LNCAP (cell line): ENCODE results near the gene PSMB11.

Experiments
- TF ChIP-seq, protein P1 (sequence below): fragments of 450-650 bp; IDR thresholded peaks from 2 replicates; pipeline ENCODE4 v1.5.1; 2017; ENCODE audit warnings: mild to moderate bottlenecking

Gene PSMB11

DNA sequence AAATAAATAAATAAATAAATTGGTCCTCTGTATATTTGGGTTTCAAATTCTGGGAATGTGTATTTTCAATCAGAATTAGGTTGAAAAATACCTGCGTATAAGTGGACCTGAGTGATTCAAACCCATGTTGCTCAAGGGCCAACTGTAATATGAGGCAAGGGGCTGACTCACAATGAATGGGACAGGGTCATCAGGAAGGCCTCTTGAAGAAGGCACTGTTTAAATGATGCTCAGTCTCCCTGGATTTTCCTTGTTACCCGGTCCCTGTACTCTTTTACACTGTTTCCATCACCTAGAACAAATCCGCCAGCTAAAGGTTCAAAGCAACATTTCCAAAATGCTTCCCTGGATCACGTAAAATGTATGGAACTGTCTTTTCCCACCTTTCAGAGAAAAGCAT is 11.1 kb upstream of the PSMB11 start:
- TF ChIP-seq, protein P1, sequence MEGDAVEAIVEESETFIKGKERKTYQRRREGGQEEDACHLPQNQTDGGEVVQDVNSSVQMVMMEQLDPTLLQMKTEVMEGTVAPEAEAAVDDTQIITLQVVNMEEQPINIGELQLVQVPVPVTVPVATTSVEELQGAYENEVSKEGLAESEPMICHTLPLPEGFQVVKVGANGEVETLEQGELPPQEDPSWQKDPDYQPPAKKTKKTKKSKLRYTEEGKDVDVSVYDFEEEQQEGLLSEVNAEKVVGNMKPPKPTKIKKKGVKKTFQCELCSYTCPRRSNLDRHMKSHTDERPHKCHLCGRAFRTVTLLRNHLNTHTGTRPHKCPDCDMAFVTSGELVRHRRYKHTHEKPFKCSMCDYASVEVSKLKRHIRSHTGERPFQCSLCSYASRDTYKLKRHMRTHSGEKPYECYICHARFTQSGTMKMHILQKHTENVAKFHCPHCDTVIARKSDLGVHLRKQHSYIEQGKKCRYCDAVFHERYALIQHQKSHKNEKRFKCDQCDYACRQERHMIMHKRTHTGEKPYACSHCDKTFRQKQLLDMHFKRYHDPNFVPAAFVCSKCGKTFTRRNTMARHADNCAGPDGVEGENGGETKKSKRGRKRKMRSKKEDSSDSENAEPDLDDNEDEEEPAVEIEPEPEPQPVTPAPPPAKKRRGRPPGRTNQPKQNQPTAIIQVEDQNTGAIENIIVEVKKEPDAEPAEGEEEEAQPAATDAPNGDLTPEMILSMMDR: no peak

DNA sequence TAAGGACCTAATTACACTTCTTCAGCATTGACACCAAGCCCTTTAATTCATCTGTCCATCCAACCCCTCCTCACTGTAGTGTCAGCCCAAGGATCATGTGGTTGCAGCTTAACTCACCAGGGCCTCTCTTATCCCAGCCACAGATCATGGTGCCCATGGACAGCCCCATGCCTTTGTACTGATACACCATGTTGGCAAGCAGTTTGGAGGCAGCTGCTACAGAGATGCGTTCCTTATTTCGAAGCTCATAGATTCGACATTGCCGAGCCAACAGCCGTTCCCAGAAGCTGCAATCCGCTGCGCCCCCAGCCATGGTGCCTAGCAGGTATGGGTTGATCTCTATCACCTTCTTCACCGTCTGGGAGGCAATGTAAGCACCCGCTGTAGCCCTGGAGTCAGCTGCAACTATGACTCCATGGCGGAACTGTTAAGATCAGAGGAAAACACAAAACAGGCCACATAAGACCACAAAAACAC is 8.7 kb upstream of the PSMB11 start:
- TF ChIP-seq, protein P1: no peak

DNA sequence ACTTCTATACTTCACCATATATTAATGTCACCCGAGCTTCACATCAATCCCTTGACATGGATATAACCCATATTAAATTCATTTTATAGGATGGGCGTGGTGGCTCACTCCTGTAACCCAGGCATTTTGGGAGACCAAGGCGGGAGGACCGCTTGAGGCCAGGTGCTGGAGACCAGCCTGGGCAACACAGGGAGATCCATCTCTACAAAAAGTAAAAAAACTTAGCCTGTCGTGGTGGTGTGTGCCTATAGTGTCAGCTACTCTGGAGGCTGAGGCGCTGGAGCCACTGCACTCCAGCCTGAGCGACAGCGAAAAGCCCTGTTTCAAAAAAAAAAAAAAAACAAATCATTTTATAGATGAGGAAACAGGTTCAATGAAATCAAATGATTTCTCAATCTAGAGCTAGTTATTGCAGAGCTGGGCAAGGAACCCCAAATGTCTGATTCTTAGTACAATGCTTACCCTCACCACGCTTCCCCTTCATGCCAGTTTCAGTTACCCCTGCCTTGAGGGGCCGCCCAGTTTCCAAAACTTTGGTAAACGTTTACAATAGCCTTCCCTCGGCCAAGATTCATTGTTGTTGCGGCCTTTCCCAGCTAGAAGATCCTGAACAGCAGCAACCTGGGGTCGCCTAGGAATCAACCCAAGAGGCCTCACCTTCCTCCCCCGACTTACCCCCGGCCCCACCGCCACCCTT is 8.1 kb upstream of the PSMB11 start:
- TF ChIP-seq, protein P1: no peak

DNA sequence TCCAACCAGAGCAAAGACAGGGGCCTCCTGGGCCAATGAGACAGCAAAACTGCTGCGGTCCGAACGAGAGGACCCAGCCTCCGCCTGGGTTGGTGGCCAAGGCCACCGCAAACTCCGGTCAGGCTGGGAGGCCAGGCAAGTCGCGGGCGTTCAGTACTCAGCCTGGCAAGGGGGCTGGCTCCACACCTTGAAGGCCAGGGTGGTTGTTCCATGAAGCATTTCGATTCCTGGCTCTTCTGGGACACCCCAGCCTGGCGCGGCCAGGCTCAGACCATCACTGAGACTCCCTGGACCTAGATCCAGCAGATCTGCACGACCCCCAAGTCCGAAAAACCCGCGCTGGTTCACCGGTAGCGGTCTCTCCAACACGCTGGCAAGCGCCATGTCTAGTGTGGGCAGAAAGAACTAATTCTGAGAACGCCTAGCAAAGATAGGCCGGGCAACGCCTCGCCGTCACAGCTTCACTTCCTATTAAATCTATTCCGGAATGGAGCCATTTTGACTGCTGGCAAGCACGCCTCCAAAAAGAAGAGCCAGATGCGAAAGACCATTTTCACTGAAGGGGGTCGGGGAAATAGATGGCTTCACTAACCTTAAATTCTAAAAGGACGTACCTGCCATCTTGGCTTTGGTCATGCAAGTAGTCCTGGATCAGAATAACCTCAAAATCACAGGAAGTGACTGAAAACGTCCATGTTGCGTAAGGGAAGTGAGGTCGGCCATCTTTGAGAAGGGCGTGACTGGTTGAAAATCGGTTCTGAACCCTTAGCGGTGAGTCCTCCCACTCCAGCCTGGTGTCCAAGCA is 7.3 kb upstream of the PSMB11 start, which contains the start of gene PSMB5:
Gene PSMB5 (minus strand): TSS at position 403 of the 805 bp plus-strand sequence. CDS start 19 bp downstream, at position 384.
- TF ChIP-seq, protein P1: no peak

DNA sequence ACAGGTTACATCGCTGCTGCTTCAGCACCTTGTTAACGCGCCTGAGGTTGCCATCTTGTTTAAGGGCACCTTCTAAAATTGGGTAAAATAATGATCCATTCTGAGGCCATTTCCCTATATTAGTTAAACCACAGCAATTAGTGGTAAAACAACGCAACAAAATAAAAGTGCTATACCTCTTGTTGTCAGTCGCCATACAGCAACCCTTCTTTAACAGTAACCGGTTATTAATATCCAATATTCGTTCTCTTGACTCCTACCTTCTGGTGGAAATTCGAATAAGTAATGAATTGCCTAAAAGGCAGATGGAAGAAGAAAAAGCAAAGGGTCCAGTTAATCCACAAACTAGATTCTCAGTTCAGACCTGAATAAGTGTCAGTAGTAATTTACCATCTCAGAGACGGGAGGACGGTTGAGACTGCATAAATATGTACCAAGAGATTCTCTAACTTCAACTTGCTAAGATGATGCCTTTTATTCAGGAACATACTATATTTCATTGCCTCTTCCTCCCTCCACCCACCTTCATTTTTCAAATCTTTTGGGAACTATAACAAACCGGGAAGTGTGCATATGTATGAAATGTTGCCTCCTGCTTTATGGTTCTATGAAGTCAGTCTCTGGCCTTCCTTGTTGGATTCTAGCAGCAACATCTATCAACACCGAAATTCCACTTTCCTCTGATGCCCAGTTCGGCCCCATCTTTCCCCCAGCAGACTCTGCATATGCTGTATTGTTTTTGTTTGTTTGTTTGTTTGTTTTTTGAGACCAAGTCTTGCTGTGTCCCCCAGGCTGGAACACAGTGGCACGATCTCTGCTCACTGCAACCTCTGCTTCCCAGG is 6.5 kb upstream of the PSMB11 start:
- TF ChIP-seq, protein P1: no peak

DNA sequence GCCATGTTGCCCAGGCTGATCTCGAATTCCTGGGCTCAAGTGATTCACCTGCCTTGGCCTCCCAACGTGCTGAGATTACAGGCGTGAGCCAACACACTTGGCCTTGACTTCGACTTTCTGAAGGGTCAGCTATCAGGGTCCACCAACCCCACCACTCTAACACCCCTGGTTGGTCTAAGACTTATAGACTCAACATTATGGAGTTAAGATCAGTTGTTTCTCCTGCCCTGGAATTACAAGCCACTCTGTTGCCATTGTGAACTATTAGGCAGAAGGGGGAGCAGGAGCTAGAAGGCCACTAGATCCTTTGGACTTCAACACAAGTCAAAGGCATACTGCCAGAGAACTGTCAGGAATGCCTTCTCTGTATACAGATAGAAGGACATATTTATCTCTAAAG is 1.9 kb upstream of the PSMB11 start:
- TF ChIP-seq, protein P1: no peak

DNA sequence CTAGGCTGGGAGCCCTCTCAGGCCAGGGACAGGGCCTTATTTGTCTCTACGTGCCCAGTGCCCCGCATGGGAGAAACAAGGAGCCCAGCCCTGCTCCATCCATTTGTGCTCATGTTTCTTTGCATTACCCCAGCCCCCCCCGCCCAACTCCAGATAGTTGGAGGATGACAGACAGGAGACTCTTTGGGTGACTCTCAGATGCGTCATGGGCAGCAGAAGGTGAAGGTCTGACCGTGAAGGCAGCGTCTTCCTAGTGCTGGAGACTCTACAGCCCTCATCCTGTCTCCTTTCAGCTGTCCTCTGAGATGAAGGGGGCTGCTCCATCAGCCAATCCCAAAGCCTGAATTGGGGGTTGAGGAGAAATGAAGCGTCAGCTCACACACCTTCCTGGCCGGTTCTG is 283 bp upstream of the PSMB11 start:
- TF ChIP-seq, protein P1: no peak
